Breast epithelium (tissue), 3 donors: ENCODE results near the gene CTAG1A.

Experiments used
- CTCF ChIP-seq, 3 donors: fragments of 450-650 bp; IDR thresholded peaks; one replicate each; pipeline ENCODE4 v1.5.1; 2016 to 2017; ENCODE audit warnings: antibody characterized with exemption in 3 of 3, mild to moderate bottlenecking in 3 of 3, moderate library complexity in 3 of 3
- POLR2A ChIP-seq: fragments of 450-650 bp; IDR thresholded peaks from one replicate; pipeline ENCODE4 v1.6.1; 2016; ENCODE audit warnings: antibody characterized with exemption, mild to moderate bottlenecking, moderate library complexity
- POLR2AphosphoS5 ChIP-seq, 3 donors: sonication (generic); formaldehyde crosslinking; IDR thresholded peaks; one replicate each; pipeline ENCODE4 v1.6.1; 2017; ENCODE audit warnings: antibody characterized with exemption in 3 of 3

GRCh38 chrX:154599531-154599930 is 14.6 kb downstream of the CTAG1A start:
- no peak for TF ChIP-seq CTCF (IDR thresholded peaks at IDR 0.05)
- no peak for TF ChIP-seq POLR2A
- no peak for TF ChIP-seq POLR2AphosphoS5 (IDR thresholded peaks at IDR 0.05)
